ENCODE data around the gene CCNF. TPM values are rescaled to one million over a fixed set of nuclear protein-coding genes. Genes with fewer than 3 reads are reported as not detected.
"Not testable (repeated sequence)": the region's sequence is repeated elsewhere in the genome, so short reads cannot be mapped to it uniquely, and the experiment has no call there.

CCNF gene
- total RNA-seq, 1 donor from 2014 or later = 6.3 TPM

GRCh38 chr16:2427526-2427925 is 1.7 kb upstream of the CCNF start:
- DNase-seq (ENCODE audit: low spot score) = no peak

GRCh38 chr16:2428051-2428783 is 1.0 kb upstream of the CCNF start:
- DNase-seq (ENCODE audit: low spot score) = peak; percentile 31

- no peak for DNase-seq (ENCODE audit: low spot score)
These were observed 538 bp upstream of the CCNF start for GRCh38 chr16:2428784-2429033.

- DNase-seq (ENCODE audit: low spot score) = peak; percentile 35
These were observed 770 bp downstream of the CCNF start for GRCh38 chr16:2429771-2430663.

GRCh38 chr16:2432286-2432685 is 3.0 kb downstream of the CCNF start:
- DNase-seq (ENCODE audit: low spot score) = no peak

GRCh38 chr16:2432801-2433505 is 3.7 kb downstream of the CCNF start:
- no peak for DNase-seq (ENCODE audit: low spot score)

GRCh38 chr16:2435236-2435635 is 6.0 kb downstream of the CCNF start:
- not testable (repeated sequence) for DNase-seq (ENCODE audit: low spot score)

- peak; percentile 44 for DNase-seq (ENCODE audit: low spot score)
These were observed 6.9 kb downstream of the CCNF start for GRCh38 chr16:2436110-2436509.

GRCh38 chr16:2437032-2437790 is 8.0 kb downstream of the CCNF start:
- DNase-seq (ENCODE audit: low spot score) = no peak

- no peak for DNase-seq (ENCODE audit: low spot score)
These were observed 8.9 kb downstream of the CCNF start for GRCh38 chr16:2438121-2438520.

GRCh38 chr16:2439598-2439997 is 10.4 kb downstream of the CCNF start:
- no peak for DNase-seq (ENCODE audit: low spot score)

GRCh38 chr16:2441143-2441804 is 12.0 kb downstream of the CCNF start:
- DNase-seq (ENCODE audit: low spot score) = not testable (repeated sequence)

- DNase-seq (ENCODE audit: low spot score) = no peak
These were observed 14.3 kb downstream of the CCNF start for GRCh38 chr16:2443555-2443954.

GRCh38 chr16:2447920-2448583 is 18.8 kb downstream of the CCNF start:
- no peak for DNase-seq (ENCODE audit: low spot score)

GRCh38 chr16:2449118-2449517 is 19.9 kb downstream of the CCNF start:
- DNase-seq (ENCODE audit: low spot score) = no peak

GRCh38 chr16:2450535-2450934 is 21.3 kb downstream of the CCNF start:
- DNase-seq (ENCODE audit: low spot score) = no peak

- no peak for DNase-seq (ENCODE audit: low spot score)
These were observed 21.7 kb downstream of the CCNF start for GRCh38 chr16:2450975-2451381.

- DNase-seq (ENCODE audit: low spot score) = no peak
These were observed 22.6 kb downstream of the CCNF start for GRCh38 chr16:2451851-2452320.

- DNase-seq (ENCODE audit: low spot score) = no peak
These were observed 23.4 kb downstream of the CCNF start for GRCh38 chr16:2452650-2453049.

- DNase-seq (ENCODE audit: low spot score) = no peak
These were observed 26.0 kb downstream of the CCNF start for GRCh38 chr16:2455081-2455845.
